ENCODE data around the gene IL34. TPM values are rescaled to one million over a fixed set of nuclear protein-coding genes. Genes with fewer than 3 reads are reported as not detected.

The IL34 gene
- total and polyA plus RNA-seq, 9 donors: 0.88 to 4.0 (median 1.8) TPM

DNA sequence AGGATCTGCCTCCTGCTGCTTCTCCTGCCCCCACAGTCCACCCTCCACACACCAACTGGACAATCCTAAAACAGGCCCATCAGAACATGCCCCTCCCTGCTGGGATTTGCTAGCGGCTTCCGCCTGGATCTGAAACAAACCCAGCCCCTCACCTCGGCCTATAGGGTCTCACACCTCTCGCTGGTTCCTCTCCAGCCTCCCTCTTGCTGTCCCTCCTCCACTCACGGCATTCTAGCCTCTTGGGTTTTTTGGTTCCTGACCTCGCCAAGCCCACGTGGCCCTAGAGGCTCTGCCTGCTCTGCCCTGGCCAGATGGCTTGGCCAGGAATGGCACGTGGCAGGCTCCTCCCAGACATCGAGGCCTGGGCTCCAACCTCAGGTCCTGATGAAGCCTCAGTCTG, 55.2 kb downstream of the IL34 start:
- intact Hi-C loops (cut with DNase I): no loop called here
- Histone ChIP-seq H3K36me3 (no peaks in the 10 kb centered on the region), H3K27me3 (no peaks in the 10 kb centered on the region), H3K9me3 (no peaks in the 10 kb centered on the region), H3K4me1 (ENCODE audit: insufficient read depth) (peaks cover 18% of the 10 kb centered on the region), H3K4me3 (no peak overlapping the region), H3K27ac (no peak overlapping the region)
- no peak for TF ChIP-seq EP300 (IDR thresholded peaks at IDR 0.05)
- TF ChIP-seq, protein P1, sequence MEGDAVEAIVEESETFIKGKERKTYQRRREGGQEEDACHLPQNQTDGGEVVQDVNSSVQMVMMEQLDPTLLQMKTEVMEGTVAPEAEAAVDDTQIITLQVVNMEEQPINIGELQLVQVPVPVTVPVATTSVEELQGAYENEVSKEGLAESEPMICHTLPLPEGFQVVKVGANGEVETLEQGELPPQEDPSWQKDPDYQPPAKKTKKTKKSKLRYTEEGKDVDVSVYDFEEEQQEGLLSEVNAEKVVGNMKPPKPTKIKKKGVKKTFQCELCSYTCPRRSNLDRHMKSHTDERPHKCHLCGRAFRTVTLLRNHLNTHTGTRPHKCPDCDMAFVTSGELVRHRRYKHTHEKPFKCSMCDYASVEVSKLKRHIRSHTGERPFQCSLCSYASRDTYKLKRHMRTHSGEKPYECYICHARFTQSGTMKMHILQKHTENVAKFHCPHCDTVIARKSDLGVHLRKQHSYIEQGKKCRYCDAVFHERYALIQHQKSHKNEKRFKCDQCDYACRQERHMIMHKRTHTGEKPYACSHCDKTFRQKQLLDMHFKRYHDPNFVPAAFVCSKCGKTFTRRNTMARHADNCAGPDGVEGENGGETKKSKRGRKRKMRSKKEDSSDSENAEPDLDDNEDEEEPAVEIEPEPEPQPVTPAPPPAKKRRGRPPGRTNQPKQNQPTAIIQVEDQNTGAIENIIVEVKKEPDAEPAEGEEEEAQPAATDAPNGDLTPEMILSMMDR (IDR thresholded peaks at IDR 0.05): no peak
- no peak for TF ChIP-seq POLR2A (IDR thresholded peaks at IDR 0.05)
- DNase-seq: no peak
- WGBS, 3 donors: 79 to 86% (median 83%) methylated on average over 9 of the region's 9 CpGs

DNA sequence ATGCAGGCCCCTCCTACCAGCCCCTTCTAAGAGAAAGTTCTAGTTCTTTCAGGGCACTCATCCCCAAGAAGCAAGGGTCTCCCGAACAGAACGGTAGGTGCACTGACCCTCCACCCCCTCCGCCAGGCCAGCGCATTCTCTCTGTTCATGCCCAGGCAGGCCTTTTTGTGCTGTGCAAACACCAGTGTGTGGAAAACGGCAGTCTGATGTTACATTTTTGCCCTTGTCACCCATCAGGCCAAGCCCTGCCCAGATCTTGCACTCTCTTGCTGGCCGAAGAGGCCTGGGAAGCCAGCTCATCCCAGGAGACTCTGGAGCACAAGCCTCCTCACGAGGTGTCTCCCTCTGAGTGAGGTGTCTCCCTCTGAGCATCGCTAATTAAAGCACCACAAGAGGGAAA, 55.6 kb downstream of the IL34 start:
- TF ChIP-seq POLR2A (IDR thresholded peaks at IDR 0.05) (no peak), EP300 (IDR thresholded peaks at IDR 0.05) (no peak)
- TF ChIP-seq, protein P1 (IDR thresholded peaks at IDR 0.05): no peak
- no peaks in the 10 kb centered on the region for H3K36me3 ChIP-seq
- no peaks in the 10 kb centered on the region for H3K27me3 ChIP-seq
- intact Hi-C loops (cut with DNase I): no loop called here
- H3K4me1 ChIP-seq (ENCODE audit: insufficient read depth): peaks cover 20% of the 10 kb centered on the region
- H3K4me3 ChIP-seq: no peak overlapping the region
- no peak overlapping the region for H3K27ac ChIP-seq
- DNase-seq: no peak
- H3K9me3 ChIP-seq: no peaks in the 10 kb centered on the region
- WGBS, 3 donors: 88 to 92% (median 89%) methylated on average over 8 of the region's 8 CpGs

DNA sequence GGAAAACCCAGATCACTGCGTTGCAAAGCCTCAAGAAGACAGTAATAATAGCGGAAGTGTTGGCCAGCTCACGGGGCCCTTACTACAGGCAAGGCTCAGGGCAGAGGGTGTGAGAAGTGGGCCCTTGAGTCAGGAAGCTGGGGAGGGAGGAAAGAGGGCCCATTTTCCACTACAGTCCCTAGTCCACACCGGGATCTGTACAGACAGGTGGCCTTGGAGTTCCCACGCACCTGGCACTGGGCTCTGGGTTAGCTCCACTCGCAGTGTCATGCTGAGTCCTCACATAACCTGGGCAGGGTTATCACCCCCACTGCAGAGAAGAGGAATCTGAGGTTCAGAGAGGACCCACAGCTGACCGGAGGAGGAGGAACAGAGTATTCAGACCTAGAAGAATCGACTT, 56.3 kb downstream of the IL34 start:
- H3K4me1 ChIP-seq (ENCODE audit: insufficient read depth): peaks cover 25% of the 10 kb centered on the region
- intact Hi-C loops (cut with DNase I): no loop called here
- no peaks in the 10 kb centered on the region for H3K27me3 ChIP-seq
- TF ChIP-seq POLR2A (IDR thresholded peaks at IDR 0.05) (no peak), EP300 (IDR thresholded peaks at IDR 0.05) (no peak)
- TF ChIP-seq, protein P1 (IDR thresholded peaks at IDR 0.05): no peak
- no peak overlapping the region for H3K4me3 ChIP-seq
- no peaks in the 10 kb centered on the region for H3K36me3 ChIP-seq
- WGBS, 3 donors: 69 to 80% (median 70%) methylated on average over 8 of the region's 8 CpGs
- peak overlapping the region; percentile 3 to 66 for H3K27ac ChIP-seq
- DNase-seq: no peak
- H3K9me3 ChIP-seq: no peaks in the 10 kb centered on the region

DNA sequence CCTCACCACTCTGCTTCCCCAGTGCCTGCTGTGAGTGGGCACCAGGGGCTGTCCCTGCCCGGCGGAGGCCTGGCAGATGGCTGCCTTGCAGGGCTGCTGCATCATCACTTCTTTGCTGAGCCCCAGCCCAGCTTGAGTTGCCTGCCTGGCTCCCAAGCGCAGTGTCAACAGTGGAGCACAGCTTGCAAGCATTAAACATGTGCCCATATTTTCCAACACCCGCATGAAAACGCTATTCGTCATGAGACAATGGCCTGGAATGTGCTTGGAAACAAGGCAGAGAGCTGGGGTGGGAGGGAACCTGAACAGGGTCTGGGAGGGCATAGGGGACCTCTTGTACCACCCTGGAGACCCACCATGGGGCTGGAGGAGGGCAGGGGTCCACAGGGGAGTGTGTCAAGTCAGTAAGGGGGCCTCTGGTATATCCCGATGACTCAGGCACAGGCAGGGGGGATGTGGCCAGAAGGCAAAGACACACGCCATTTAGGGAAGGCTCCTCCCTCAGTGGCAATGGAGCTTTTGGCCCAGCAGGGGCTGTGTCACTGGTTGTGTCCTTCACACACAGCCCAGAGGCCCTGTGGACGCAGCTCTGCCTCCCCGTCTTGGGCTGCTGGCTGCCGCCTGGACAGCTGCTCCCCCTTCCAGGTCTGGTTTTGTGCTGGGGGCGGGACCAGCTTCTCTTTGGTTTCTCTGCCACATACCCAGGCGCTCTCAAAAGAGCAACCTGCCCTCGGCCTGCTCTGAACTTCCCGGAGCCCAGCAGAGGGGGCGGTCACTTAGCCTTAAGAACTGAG, 56.9 kb downstream of the IL34 start:
- Histone ChIP-seq H3K27ac (peak overlapping the region; percentile 3 to 66), H3K4me3 (no peak overlapping the region), H3K27me3 (no peaks in the 10 kb centered on the region), H3K36me3 (no peaks in the 10 kb centered on the region), H3K9me3 (no peaks in the 10 kb centered on the region), H3K4me1 (ENCODE audit: insufficient read depth) (peaks cover 25% of the 10 kb centered on the region)
- WGBS, 3 donors: 26 to 34% (median 33%) methylated on average over 16 of the region's 16 CpGs
- DNase-seq: peak in 3 of 5 donors; percentile 67 to 70 (median 67)
- TF ChIP-seq, protein P1 (IDR thresholded peaks at IDR 0.05): peak in 2 of 3 donors; percentile 28 to 41
- no peak for TF ChIP-seq EP300 (IDR thresholded peaks at IDR 0.05)
- TF ChIP-seq POLR2A (IDR thresholded peaks at IDR 0.05): peak; percentile 1
- intact Hi-C loops (cut with DNase I): no loop called here
